Pancreas (tissue), 10 donors: ENCODE results near the gene PFKP. TPM values are rescaled to one million over a fixed set of nuclear protein-coding genes. Genes with fewer than 3 reads are reported as not detected.

Source experiments
- ATAC-seq, 4 donors: fragments of 200-7000 bp; cut with Tn5 transposase; one replicate each; pipeline versions ENCODE4 v1.8.0 to v1.9.1; 2020; ENCODE audit warnings: mild to moderate bottlenecking in 4 of 4, moderate library complexity in 4 of 4
- DNase-seq, 6 donors: peaks; one replicate each; pipeline ENCODE4 v3.0.0-alpha.2; 2020
- FAIRE-seq: peaks from 2 replicates; lab custom pipeline; 2012; peaks lifted over from hg19 to GRCh38; lab: Jason Lieb, UNC
- H3K27ac ChIP-seq, 4 donors: fragments of 200-600 bp; sonication (generic); 1 replicate in 3 of 4; 2 replicates in 1 of 4; pipeline versions ENCODE4 v1.5.0 to v1.8.0; 2020
- H3K27me3 ChIP-seq, 4 donors: fragments of 200-600 bp; one replicate each; pipeline ENCODE4 v1.8.0; 2021
- H3K36me3 ChIP-seq, 3 donors: fragments of 200-600 bp; sonication (generic) in 1 of 3; one replicate each; pipeline versions ENCODE4 v1.5.0 to v1.8.0; 2020 to 2021
- H3K4me1 ChIP-seq, 3 donors: fragments of 200-600 bp; one replicate each; pipeline ENCODE4 v1.8.0; 2021
- H3K4me3 ChIP-seq, 4 donors: fragments of 200-600 bp; sonication (generic) in 2 of 4; one replicate each; pipeline versions ENCODE4 v1.5.0 to v1.8.0; 2020 to 2021
- H3K9me3 ChIP-seq, 4 donors: fragments of 200-600 bp; one replicate each; pipeline ENCODE4 v1.8.0; 2021
- CTCF ChIP-seq, 4 donors: fragments of 200-600 bp; sonication (generic) in 3 of 4; IDR thresholded peaks; one replicate each; pipeline versions ENCODE4 v1.5.0 to v1.8.0; 2021; ENCODE audit warnings: antibody characterized with exemption in 4 of 4
- WGBS, 2 donors: extraction: QIAGEN DNeasy Blood & Tissue Kit; methylation state at CpG; one replicate each; pipeline ENCODE4 v1.1.7; 2013; 5-methylcytosine and 5-hydroxymethylcytosine counted together
- intact Hi-C, 3 donors: fragments of 100-400 bp; cut with DNase I; formaldehyde crosslinking; loops; one replicate each; pipeline versions ENCODE4 v1.11.1 to v1.14.2; 2022
- polyA plus RNA-seq, 2 donors: library from polyadenylated mRNA; stranded (reverse); fragments of 200-250 nt; gene quantifications; one replicate each; pipeline ENCODE4 v1.2.3, GENCODE V29; 2013
- total RNA-seq, 6 donors: library from RNA; stranded (reverse); fragmentation: NEBNext Ultra II Directional in 4 of 6; extraction: Animal tissue kit (Norgen Biotek cat#: 25700) in 4 of 6; gene quantifications; one replicate each; pipeline versions ENCODE4 v1.2.1 to v1.2.4, GENCODE V29; 2021 to 2023
- donor health status: healthy with polysubstance abuse.
- donor health status: DM: no; HTN: no; CAD: no; lungs with moderate emphysema.
- donor health status: DM: no; HTN: no; CAD: no.
- donor health status: control.
- donor health status: control.
- donor health status: Bipolar disorder and iron deficiency.
- donor health status: DM: yes; HTN: yes; CAD: no.
- donor health status: DM: no; HTN: no; CAD: no.
- donor health status: DM: no; HTN: no; CAD: no.
- donor health status: DM: yes; HTN: yes; CAD: no.

PFKP gene
- total and polyA plus RNA-seq, 8 donors = 6.8 to 32.5 (median 14.1) TPM

DNA sequence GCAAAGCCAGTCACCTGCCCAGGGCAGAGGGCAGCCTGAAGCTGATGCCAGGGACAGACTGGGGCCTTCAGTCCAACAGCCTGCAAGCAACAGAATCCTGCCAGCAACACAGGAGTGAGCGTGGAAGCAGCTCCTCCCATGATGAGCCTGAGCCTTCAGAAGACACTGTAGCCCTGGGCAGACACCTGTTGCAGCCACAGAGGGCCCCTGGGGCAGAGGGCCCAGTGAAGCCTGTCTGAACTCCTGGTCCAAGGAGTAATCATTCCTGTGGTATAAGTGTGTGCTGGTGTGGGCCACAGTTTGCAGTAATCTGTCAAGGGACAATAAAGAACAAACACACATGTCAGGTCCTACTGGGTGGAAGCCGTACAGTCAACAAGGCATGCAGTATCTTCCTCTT is 2.9 kb upstream of the PFKP start:
- intact Hi-C loops = no loop called here
- Histone ChIP-seq H3K27me3 (no peaks in the 10 kb centered on the region), H3K9me3 (no peaks in the 10 kb centered on the region), H3K4me1 (no peaks in the 10 kb centered on the region), H3K4me3 (no peak overlapping the region), H3K27ac (no peak overlapping the region), H3K36me3 (no peaks in the 10 kb centered on the region)
- no peak for FAIRE-seq
- no peak for TF ChIP-seq CTCF (IDR thresholded peaks at IDR 0.05)
- no peak for ATAC-seq
- no peak for DNase-seq
- WGBS, 2 donors = 86 to 87% methylated on average over 2 of the region's 2 CpGs

DNA sequence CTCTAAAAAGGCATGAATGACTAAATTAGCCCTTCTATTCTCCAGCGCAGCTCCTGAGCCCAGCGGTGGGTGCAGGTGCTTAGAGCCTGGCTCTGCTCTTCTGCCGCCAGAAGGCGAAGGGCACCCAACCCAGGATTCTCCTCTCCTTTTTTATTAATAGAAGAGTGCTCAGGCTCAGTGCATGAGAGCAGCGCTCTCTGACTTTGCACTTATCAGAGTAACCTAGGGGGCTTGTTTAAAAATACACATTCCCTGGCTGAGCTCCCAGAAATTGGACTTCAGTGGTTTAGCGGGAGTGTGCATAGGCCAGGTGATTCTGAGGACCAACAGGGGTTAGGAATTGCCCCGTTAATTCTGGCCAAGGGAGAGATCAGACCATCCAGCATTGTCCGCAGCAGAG is 1.7 kb upstream of the PFKP start:
- Histone ChIP-seq H3K27me3 (no peaks in the 10 kb centered on the region), H3K27ac (no peak overlapping the region)
- 63 to 65% methylated on average over 8 of the region's 8 CpGs for WGBS, 2 donors

GRCh38 chr10:3066317-3067117 is 831 bp upstream of the PFKP start:
- DNase-seq = peak in 1 of 6 donors; percentile 70
- FAIRE-seq = no peak
- peak overlapping the region; percentile 47 to 52 (median 51) for H3K4me3 ChIP-seq

More for the DNA sequence above, 1.7 kb upstream of the PFKP start:
- Histone ChIP-seq H3K9me3 (no peaks in the 10 kb centered on the region), H3K36me3 (no peaks in the 10 kb centered on the region), H3K4me1 (no peaks in the 10 kb centered on the region), H3K4me3 (no peak overlapping the region)
- TF ChIP-seq CTCF (IDR thresholded peaks at IDR 0.05) = no peak
- FAIRE-seq = no peak
- ATAC-seq = no peak
- DNase-seq = no peak
- intact Hi-C loops = no loop called here

GRCh38 chr10:3067859-3068179 is 471 bp downstream of the PFKP start:
- H3K27me3 ChIP-seq = no peaks in the 10 kb centered on the region
- no peak for FAIRE-seq
- H3K4me1 ChIP-seq = no peaks in the 10 kb centered on the region
- H3K36me3 ChIP-seq = no peaks in the 10 kb centered on the region
- WGBS, 2 donors = 0 to 2% methylated on average over 28 to 29 of the region's 29 CpGs
- no peak for TF ChIP-seq CTCF (IDR thresholded peaks at IDR 0.05)
- H3K9me3 ChIP-seq = no peaks in the 10 kb centered on the region
- H3K4me3 ChIP-seq = peak overlapping the region; percentile 47 to 52 (median 51)
- ATAC-seq = peak; percentile 10 to 23 (median 14)
- H3K27ac ChIP-seq = peak overlapping the region; percentile 45 to 74 (median 56)
- intact Hi-C loops = no loop called here
- DNase-seq = no peak

More at GRCh38 chr10:3066317-3067117, 831 bp upstream of the PFKP start:
- H3K4me1 ChIP-seq = no peaks in the 10 kb centered on the region
- ATAC-seq = peak; percentile 4 to 7 (median 5)
- H3K27ac ChIP-seq = no peak overlapping the region
- H3K9me3 ChIP-seq = no peaks in the 10 kb centered on the region
- intact Hi-C loops = no loop called here
- TF ChIP-seq CTCF (IDR thresholded peaks at IDR 0.05) = no peak
- no peaks in the 10 kb centered on the region for H3K36me3 ChIP-seq
- 5 to 8% methylated on average over 55 to 71 of the region's 71 CpGs for WGBS, 2 donors
- H3K27me3 ChIP-seq = no peaks in the 10 kb centered on the region
